Measurements from ENCODE around the gene CORO1A.
A peak's percentile ranks its signal among the peaks of the same experiment; 100 is the strongest.
"Not testable (repeated sequence)": the region's sequence is repeated elsewhere in the genome, so short reads cannot be mapped to it uniquely, and the experiment has no call there.

Gene CORO1A

DNA sequence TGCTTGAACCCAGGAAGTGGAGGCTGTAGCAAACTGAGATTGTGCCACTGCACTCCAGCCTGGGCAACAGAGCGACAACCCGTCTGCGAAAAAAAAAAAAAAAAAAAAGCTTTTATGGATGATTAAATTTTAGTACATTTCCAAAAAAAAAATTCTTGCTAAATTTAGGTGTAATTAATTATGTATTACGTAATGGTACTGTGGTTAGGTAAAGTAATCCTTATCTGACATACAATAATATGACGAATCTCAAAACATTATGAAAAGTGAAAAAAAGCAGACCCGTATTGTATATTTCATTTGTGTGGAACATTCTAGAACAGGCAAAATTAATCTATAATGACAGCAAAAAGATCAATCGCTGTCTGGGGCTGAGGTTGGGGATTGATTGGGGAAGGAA, 10.3 kb upstream of the CORO1A start:
- no peak for DNase-seq

- DNase-seq: peak in 1 of 3 donors; percentile 28
These were observed 6.5 kb upstream of the CORO1A start for GRCh38 chr16:30176876-30177275.

DNA sequence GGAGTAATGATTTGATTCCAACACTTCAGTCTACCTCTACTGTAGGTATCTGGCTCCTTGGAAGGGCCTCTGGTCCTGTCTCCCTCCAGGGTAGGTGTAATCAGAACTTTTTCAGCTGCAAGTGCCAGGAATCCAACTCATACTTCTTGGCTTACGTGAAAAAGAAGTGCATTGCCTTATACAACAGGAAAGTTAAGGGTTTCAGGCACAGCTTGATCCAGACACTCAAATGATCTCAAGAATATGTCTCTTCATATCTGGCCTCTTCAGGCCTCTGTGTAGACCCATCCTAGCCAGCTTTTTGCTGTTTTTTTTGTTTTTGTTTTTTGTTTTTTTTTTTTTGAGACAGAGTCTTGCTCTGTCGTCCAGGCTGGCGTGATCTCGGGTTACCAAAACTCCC, 4.2 kb upstream of the CORO1A start:
- DNase-seq: no peak

DNA sequence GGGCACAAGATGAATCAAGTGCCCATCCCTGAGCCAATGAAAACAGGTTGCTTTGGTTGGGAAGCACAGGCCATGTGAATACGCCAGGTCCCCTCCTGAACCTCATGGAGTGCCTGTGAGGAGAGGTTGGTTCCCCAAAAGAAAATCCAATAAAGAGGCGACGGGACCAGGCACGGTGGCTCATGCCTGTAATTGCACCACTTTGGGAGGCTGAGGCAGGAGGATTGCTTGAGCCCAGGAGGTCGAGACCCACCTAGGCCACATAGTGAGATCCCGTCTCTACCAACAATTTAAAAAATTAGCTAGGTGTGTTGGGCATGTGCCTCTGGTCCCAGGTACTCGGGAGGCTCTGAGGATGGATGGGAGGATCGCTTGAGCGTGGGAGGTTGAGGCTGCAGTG, 3.5 kb upstream of the CORO1A start:
- no peak for DNase-seq

- no peak for DNase-seq
These were observed 2.7 kb upstream of the CORO1A start for GRCh38 chr16:30180741-30181140.

- DNase-seq: peak; percentile 28 to 53 (median 36)
These were observed 891 bp downstream of the CORO1A start for GRCh38 chr16:30184096-30184890.

DNA sequence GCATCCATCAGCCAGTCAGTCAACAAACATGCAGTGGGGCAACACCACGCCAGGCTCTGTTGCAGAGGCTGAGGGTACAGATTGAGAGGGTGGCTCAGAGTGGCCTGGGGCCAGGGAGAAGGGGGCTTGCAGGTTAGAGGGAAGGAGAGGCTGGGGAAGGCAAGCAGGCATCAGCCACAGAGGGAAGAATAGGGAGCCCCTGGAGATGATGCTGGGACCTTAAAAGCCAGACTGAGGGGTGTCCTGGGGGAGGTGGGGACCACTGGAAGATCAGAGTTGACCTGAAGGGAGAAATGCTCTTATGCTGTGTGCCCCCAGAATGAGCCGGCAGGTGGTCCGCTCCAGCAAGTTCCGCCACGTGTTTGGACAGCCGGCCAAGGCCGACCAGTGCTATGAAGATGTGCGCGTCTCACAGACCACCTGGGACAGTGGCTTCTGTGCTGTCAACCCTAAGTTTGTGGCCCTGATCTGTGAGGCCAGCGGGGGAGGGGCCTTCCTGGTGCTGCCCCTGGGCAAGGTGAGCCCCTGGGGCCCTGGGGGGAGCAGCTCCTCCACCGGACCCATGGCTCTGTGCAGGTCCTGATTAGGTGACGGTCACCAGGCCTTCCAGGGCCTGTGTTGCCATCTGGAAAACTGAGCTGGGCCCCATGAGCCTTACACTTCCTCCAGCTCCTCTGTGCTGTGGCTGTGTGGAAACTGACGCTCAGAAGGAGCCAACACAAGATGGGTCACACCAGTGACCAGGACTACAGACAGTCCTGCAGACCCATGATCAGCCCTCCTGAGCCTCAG, 1.7 kb downstream of the CORO1A start:
- peak; percentile 32 to 47 (median 41) for DNase-seq

- DNase-seq: peak; percentile 73 to 80 (median 75)
These were observed 2.5 kb downstream of the CORO1A start for GRCh38 chr16:30185683-30186421.

GRCh38 chr16:30186444-30186781, 3.0 kb downstream of the CORO1A start:
- DNase-seq: peak in 1 of 3 donors; percentile 28

- peak; percentile 81 to 94 (median 85) for DNase-seq
These were observed 3.6 kb downstream of the CORO1A start for GRCh38 chr16:30186782-30187555.

DNA sequence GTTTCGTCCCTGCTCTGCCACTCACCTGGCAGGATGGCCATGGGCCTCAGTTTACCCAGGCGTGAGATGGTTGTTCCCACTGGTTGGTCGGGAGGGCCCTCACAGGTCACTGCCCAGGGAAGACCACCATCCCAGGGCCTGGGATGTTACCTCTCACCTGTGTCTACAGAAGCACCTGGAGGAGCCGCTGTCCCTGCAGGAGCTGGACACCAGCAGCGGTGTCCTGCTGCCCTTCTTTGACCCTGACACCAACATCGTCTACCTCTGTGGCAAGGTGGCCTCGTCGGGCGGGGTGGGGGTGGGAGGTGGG, 4.1 kb downstream of the CORO1A start:
- DNase-seq: no peak

- no peak for DNase-seq
These were observed 4.7 kb downstream of the CORO1A start for GRCh38 chr16:30187971-30188561.

GRCh38 chr16:30191158-30191557, 7.8 kb downstream of the CORO1A start:
- DNase-seq: not testable (repeated sequence)

DNA sequence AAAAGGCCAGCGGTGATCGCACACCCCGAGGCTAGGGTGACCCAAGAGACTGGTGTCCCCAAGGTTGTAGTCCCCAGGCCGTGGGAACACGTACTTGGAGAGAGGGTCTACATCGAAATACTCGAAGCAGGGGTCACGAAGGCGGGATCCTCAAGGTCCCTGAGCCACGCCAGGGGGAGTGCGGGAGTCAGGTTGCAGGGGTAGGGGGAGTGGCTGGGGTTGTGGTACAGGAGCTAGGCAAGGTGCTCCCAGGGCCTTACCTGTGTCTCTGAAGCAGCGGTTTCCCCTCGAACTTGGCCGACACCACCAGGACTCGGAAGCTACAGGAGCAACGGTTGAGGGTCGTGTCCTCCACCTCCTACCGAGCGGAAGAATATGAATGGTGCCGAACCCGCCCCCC, 9.7 kb downstream of the CORO1A start:
- DNase-seq: not testable (repeated sequence)

DNA sequence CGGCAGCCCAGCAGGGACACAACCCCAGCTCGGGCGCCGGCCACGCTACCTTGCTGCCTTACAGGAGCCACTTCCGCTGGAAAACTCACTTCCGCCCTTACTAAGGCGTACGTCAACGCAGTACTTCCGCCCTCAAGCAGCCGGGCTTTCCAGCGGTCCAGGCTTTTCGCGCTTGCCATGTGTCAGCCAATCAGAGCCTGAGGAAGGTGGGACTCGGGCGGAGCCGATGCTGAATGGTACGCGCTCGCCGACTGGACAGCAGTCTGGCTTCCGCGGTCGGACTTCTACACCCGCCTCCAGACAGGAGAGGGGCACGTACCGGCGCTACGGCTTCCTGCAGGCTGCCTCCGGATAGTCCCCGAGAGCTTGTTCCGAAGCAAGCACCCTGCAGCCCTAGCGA, 10.2 kb downstream of the CORO1A start, which contains the start of the genes BOLA2B and SLX1A:
TSS of gene BOLA2B (minus strand) at position 52 of the 400 bp plus-strand sequence. CDS start 71 bp downstream, outside the sequence.
TSS of gene SLX1A (plus strand) at position 261 of the 400 bp plus-strand sequence. CDS start 210 bp downstream, outside the sequence.
- DNase-seq: not testable (repeated sequence)

GRCh38 chr16:30194172-30194925, 10.9 kb downstream of the CORO1A start:
- DNase-seq: not testable (repeated sequence)

DNA sequence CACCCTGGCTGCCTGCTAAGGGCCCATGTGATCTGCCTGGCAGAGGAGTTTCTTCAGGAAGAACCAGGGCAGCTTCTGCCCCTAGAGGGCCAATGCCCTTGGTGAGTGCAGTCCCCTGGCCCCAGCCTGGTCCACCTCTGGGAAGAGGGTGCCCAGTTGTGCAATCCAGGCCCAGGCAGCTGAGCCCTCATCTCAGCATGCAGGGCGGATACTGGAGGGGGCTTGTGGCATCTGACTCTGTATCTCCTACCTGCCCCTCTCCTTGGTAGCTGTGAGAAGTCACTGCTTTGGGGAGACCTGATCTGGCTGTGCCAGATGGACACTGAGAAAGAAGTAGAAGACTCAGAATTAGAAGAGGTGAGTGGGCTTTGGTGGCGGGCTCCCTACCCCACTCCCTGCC, 13.6 kb downstream of the CORO1A start:
- not testable (repeated sequence) for DNase-seq

DNA sequence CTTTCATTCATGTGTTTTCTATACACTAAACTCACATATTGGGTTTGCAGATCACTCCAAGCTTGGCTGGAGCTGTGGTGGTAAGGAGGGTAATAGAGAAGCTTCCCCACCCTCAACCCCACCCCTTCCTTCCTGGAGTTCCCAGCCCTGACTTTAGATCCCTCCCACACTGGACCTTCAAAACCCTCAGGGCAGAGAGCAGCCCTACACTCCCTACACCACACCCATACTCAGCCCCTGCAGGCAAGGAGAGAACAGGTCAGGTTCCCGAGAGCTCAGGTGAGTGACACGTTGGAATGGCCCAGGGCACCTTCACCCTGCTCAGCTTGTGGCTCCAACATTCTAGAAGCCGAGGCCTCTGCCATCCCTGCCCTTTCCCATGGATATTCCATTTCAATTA, 15.6 kb downstream of the CORO1A start, which contains the start of gene SULT1A3:
TSS of gene SULT1A3 (plus strand) at position 207 of the 400 bp plus-strand sequence. CDS start 1,474 bp downstream, outside the sequence.
- DNase-seq: not testable (repeated sequence)

- not testable (repeated sequence) for DNase-seq
These were observed 16.4 kb downstream of the CORO1A start for GRCh38 chr16:30199608-30200343.

DNA sequence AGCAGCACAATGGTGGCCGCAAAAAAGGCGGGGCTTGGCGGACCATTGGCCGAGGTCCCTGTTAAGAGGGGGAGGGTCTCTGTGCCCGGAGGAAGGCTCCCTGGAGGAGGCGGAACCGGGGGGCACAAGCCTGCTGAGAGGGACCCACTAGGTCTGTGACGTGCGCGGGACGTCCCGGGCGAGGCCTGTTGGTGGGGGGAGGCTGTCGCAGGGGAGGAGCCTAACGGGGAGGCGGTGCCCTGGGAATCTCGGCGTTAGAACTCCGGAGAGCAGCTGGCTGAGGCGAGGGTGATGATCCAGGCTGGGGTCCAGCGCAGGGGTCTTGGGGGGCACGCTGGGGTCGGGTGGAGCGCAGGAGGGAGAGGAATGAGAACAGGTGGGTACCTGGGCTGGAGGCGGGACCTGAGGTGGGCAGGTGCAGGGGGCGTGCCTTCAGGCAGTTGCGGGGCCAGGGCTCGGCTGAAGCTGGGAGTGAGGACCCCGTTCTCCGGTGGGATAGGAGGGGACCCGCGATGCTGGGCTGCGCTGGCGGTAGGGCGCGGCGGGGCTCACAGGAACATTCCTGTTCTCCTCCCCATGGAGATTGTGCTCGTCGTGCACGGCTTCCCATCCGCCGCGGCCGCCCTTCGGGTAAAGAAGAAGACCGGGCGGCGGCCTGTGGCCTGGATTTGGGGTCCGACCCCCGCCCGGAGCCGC, 22.3 kb downstream of the CORO1A start:
- not testable (repeated sequence) for DNase-seq

Measured in suppressor macrophage treated with lipopolysaccharide for 1 hour (primary cell).